ENCODE measurements around the gene MAPKAPK3. TPM values are rescaled to one million over a fixed set of nuclear protein-coding genes. Genes with fewer than 3 reads are reported as not detected.

The MAPKAPK3 gene
- total and polyA plus RNA-seq, 2 of the 8 experiments (the other 6 are each of a cell fraction or from before 2014, with no cell fraction given), result 65.4 to 99.8 TPM

DNA sequence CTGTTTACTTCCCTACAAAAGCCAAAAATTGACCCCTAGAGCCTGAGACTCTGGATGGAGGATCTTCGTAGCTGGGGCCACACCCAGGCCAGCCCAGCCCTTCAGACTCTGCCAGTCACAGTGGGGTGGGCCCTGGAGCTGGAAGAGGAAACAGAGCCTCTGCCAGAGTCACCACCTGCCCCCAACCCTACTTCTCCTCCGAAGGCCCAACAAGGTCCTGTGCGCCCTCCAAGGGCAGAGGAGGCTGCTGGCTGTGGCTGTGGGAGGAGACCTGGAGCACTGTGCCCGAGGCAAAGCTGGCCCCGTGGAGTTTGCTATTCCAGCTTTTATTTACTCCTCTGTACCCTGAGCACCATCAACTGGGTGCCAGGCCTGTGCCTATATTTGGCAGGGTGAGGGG lies 24.4 kb upstream of the MAPKAPK3 start (continued):
- TF ChIP-seq HDAC2 (IDR thresholded peaks at IDR 0.05; ENCODE audit: borderline replicate concordance in 1 of 2, low read depth in 2 of 2, low read length in 2 of 2), result no peak
- TF ChIP-seq EP300 (IDR thresholded peaks at IDR 0.05; ENCODE audit: borderline replicate concordance in 1 of 2, low read depth in 2 of 2, low read length in 2 of 2), result no peak
- no peak for TF ChIP-seq CREB1 (IDR thresholded peaks at IDR 0.05)
